HepG2 (cell line): Measurements from ENCODE around the gene SMURF2. TPM values are rescaled to one million over a fixed set of nuclear protein-coding genes. Genes with fewer than 3 reads are reported as not detected.

Source experiments
- E2F1 ChIP-seq: sonication (generic); formaldehyde crosslinking; IDR thresholded peaks from 2 replicates; pipeline ENCODE4 v1.5.0; 2020; ENCODE audit warnings: missing genetic modification reagents
- ELF1 ChIP-seq: sonication (generic); formaldehyde crosslinking; IDR thresholded peaks from 2 replicates; pipeline ENCODE4 v1.4.0; 2020; ENCODE audit warnings: missing genetic modification reagents
- GPN1 ChIP-seq: sonication (generic); formaldehyde crosslinking; IDR thresholded peaks from 2 replicates; pipeline ENCODE4 v1.5.1; 2020; ENCODE audit warnings: missing genetic modification reagents, borderline replicate concordance
- HDAC2 ChIP-seq: sonication (generic); formaldehyde crosslinking; IDR thresholded peaks from 2 replicates; pipeline ENCODE4 v1.4.0; 2020; ENCODE audit warnings: missing genetic modification reagents
- HNRNPK ChIP-seq: fragments of 200-400 bp; formaldehyde crosslinking; IDR thresholded peaks from 2 replicates; pipeline ENCODE4 v1.6.1; 2018; ENCODE audit warnings: low read length, low read depth, moderate library complexity, mild to moderate bottlenecking; ENCODE audit not compliant: poor library complexity, severe bottlenecking
- HNRNPLL ChIP-seq: fragments of 200-400 bp; formaldehyde crosslinking; IDR thresholded peaks from 2 replicates; pipeline ENCODE4 v1.6.1; 2017; ENCODE audit warnings: mild to moderate bottlenecking, low read depth, low read length; ENCODE audit not compliant: poor library complexity, severe bottlenecking
- LCORL ChIP-seq, 2 experiments: fragments of 450-650 bp in 1 of 2; sonication (generic) in 1 of 2; formaldehyde crosslinking in 1 of 2; IDR thresholded peaks; 2 replicates each; pipeline versions ENCODE4 v1.5.0 to v1.6.1; 2017 to 2020; ENCODE audit warnings: antibody characterized with exemption in 1 of 2, missing genetic modification reagents in 1 of 2
- PPARG ChIP-seq: conservative IDR thresholded peaks from 2 replicates; pipeline ENCODE4 v1.6.1; 2016; ENCODE audit warnings: missing biosample characterization, missing genetic modification reagents
- RFX1 ChIP-seq: fragments of 450-650 bp; IDR thresholded peaks from 2 replicates; pipeline ENCODE4 v1.6.1; 2017
- RNF2 ChIP-seq: fragments of 450-650 bp; conservative IDR thresholded peaks from 2 replicates; pipeline ENCODE4 v1.6.1; 2016; ENCODE audit warnings: low read depth
- SIX1 ChIP-seq: sonication (generic); formaldehyde crosslinking; IDR thresholded peaks from 2 replicates; pipeline ENCODE4 v1.4.0; 2020; ENCODE audit warnings: missing genetic modification reagents, borderline replicate concordance
- SP1 ChIP-seq, 2 experiments: fragments of 450-650 bp in 1 of 2; sonication (generic) in 1 of 2; formaldehyde crosslinking in 1 of 2; IDR thresholded peaks; 2 replicates each; pipeline versions ENCODE4 v1.4.0 to v1.6.1; 2016 to 2020; ENCODE audit warnings: missing genetic modification reagents in 1 of 2
- STAG1 ChIP-seq: sonication (generic); formaldehyde crosslinking; IDR thresholded peaks from 2 replicates; pipeline ENCODE4 v1.4.0; 2020; ENCODE audit warnings: missing genetic modification reagents
- TAF15 ChIP-seq: fragments of 200-400 bp; formaldehyde crosslinking; IDR thresholded peaks from one replicate; pipeline ENCODE4 v1.6.1; 2018; ENCODE audit warnings: mild to moderate bottlenecking, low read depth, low read length; ENCODE audit not compliant: poor library complexity, severe bottlenecking
- USF2 ChIP-seq, 2 experiments: sonication (generic) in 1 of 2; formaldehyde crosslinking in 1 of 2; IDR thresholded peaks; 2 replicates each; pipeline versions ENCODE4 v1.5.1 to v1.6.1; 2011 to 2020; ENCODE audit warnings: borderline replicate concordance in 1 of 2, low read depth in 1 of 2, low read length in 1 of 2, mild to moderate bottlenecking in 1 of 2, missing genetic modification reagents in 1 of 2, moderate library complexity in 1 of 2
- WIZ ChIP-seq: sonication (generic); formaldehyde crosslinking; IDR thresholded peaks from 2 replicates; pipeline ENCODE4 v1.5.1; 2020; ENCODE audit warnings: mild to moderate bottlenecking, missing genetic modification reagents
- ZNF556 ChIP-seq: sonication (generic); formaldehyde crosslinking; IDR thresholded peaks from 2 replicates; pipeline ENCODE4 v1.4.0; 2020; ENCODE audit warnings: mild to moderate bottlenecking, missing genetic modification reagents, borderline replicate concordance
- ZNF773 ChIP-seq: sonication (generic); formaldehyde crosslinking; IDR thresholded peaks from 2 replicates; pipeline ENCODE4 v1.4.0; 2020; ENCODE audit warnings: missing genetic modification reagents, borderline replicate concordance
- polyA plus RNA-seq, 8 experiments: library from polyadenylated mRNA; depleted of rRNA in 3 of 8; stranded (reverse) in 7 of 8; unstranded in 1 of 8; fragments of >200 nt; fragmentation: Illumina TruSeq in 4 of 8; extraction: Trizol in 4 of 8; gene quantifications; 2 replicates each; pipeline versions ENCODE4 v1.2.1 to v1.2.3, GENCODE V29; 2011 to 2016; ENCODE audit warnings: low read depth in 4 of 8, missing spikeins in 1 of 8, mixed read lengths in 1 of 8; ENCODE audit not compliant: insufficient read depth in 1 of 8
- total RNA-seq, 5 experiments: library from RNA; depleted of rRNA; stranded (reverse); fragments of >200 nt; fragmentation: Illumina TruSeq; extraction: Trizol; gene quantifications; 2 replicates each; pipeline ENCODE4 v1.2.3, GENCODE V29; 2016; ENCODE audit warnings: low read depth in 1 of 5
- TF ChIP-seq, protein P1 (sequence below): sonication (generic); formaldehyde crosslinking; IDR thresholded peaks from 2 replicates; pipeline ENCODE4 v1.5.0; 2020; ENCODE audit warnings: mild to moderate bottlenecking, missing genetic modification reagents
- TF ChIP-seq, protein P2 (sequence below): sonication (generic); formaldehyde crosslinking; IDR thresholded peaks from 2 replicates; pipeline ENCODE4 v1.5.0; 2020; ENCODE audit warnings: missing genetic modification reagents

Gene SMURF2
- total and polyA plus RNA-seq, 2 of the 13 experiments (the other 11 are each of a cell fraction or from before 2014, with no cell fraction given): 14.9 to 24.3 TPM

- TF ChIP-seq, protein P1, sequence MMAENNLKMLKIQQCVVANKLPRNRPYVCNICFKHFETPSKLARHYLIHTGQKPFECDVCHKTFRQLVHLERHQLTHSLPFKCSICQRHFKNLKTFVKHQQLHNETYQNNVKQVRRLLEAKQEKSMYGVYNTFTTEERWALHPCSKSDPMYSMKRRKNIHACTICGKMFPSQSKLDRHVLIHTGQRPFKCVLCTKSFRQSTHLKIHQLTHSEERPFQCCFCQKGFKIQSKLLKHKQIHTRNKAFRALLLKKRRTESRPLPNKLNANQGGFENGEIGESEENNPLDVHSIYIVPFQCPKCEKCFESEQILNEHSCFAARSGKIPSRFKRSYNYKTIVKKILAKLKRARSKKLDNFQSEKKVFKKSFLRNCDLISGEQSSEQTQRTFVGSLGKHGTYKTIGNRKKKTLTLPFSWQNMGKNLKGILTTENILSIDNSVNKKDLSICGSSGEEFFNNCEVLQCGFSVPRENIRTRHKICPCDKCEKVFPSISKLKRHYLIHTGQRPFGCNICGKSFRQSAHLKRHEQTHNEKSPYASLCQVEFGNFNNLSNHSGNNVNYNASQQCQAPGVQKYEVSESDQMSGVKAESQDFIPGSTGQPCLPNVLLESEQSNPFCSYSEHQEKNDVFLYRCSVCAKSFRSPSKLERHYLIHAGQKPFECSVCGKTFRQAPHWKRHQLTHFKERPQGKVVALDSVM (CRISPR knock-in tag): 0 out of 2 replicates have a peak, but pooled peaks have one; percentile 17
- no peak for TF ChIP-seq STAG1 (CRISPR knock-in tag)
- TF ChIP-seq GPN1 (CRISPR knock-in tag): no peak
- no peak for TF ChIP-seq USF2 (IDR thresholded peaks at IDR 0.05; ENCODE audit: low read depth, low read length)
- no peak for TF ChIP-seq USF2 (CRISPR knock-in tag; IDR thresholded peaks at IDR 0.05; ENCODE audit: borderline replicate concordance)
- TF ChIP-seq, protein P2, sequence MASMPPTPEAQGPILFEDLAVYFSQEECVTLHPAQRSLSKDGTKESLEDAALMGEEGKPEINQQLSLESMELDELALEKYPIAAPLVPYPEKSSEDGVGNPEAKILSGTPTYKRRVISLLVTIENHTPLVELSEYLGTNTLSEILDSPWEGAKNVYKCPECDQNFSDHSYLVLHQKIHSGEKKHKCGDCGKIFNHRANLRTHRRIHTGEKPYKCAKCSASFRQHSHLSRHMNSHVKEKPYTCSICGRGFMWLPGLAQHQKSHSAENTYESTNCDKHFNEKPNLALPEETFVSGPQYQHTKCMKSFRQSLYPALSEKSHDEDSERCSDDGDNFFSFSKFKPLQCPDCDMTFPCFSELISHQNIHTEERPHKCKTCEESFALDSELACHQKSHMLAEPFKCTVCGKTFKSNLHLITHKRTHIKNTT (CRISPR knock-in tag): no peak
- peak; percentile 28 for TF ChIP-seq HNRNPLL
- peak; percentile 31; the same call in 1 of the 2 replicates for TF ChIP-seq ZNF773
- no peak for TF ChIP-seq SIX1
- TF ChIP-seq WIZ: no peak
- no peak; the same call in 1 of the 2 replicates for TF ChIP-seq RNF2
- TF ChIP-seq HNRNPK: no peak
- TF ChIP-seq HDAC2 (CRISPR knock-in tag): no peak
- no peak for TF ChIP-seq LCORL (IDR thresholded peaks at IDR 0.05)
- no peak for TF ChIP-seq LCORL (CRISPR knock-in tag; IDR thresholded peaks at IDR 0.05)
- TF ChIP-seq ZNF556 (CRISPR knock-in tag): no peak
- TF ChIP-seq E2F1 (CRISPR knock-in tag): 0 out of 2 replicates have a peak, but pooled peaks have one; percentile 43
- TF ChIP-seq ELF1 (CRISPR knock-in tag): no peak
- no peak for TF ChIP-seq TAF15
- no peak for TF ChIP-seq SP1 (IDR thresholded peaks at IDR 0.05)
- peak; percentile 59; the same call in 1 of the 2 replicates for TF ChIP-seq SP1 (CRISPR knock-in tag; IDR thresholded peaks at IDR 0.05)
- no peak for TF ChIP-seq PPARG (CRISPR knock-in tag)
- no peak for TF ChIP-seq RFX1
These were observed at the start of gene SMURF2 (continued) for GRCh38 chr17:64661976-64662773.
